CD4-positive, alpha-beta T cell (primary cell): ENCODE data around the gene ARL2BP. TPM values are rescaled to one million over a fixed set of nuclear protein-coding genes. Genes with fewer than 3 reads are reported as not detected.

ENCODE experiments used
- ATAC-seq: fragments of 200-7000 bp; cut with Tn5 transposase; one replicate; pipeline ENCODE4 v1.10.0; 2022; ENCODE audit warnings: mild to moderate bottlenecking; ENCODE audit not compliant: poor library complexity
- CTCF ChIA-PET: fragments of 350-600 bp; sonication (Branson Sonifier 250); formaldehyde crosslinking; loops from one replicate; lab custom pipeline; 2021; ENCODE audit warnings: antibody characterized with exemption, inconsistent platforms; lab: Charles Lee
- POLR2A ChIA-PET: fragments of 350-600 bp; sonication (Branson Sonifier 250); formaldehyde crosslinking; loops from one replicate; lab custom pipeline; 2021; ENCODE audit warnings: antibody characterized with exemption, inconsistent platforms; lab: Charles Lee
- DNase-seq, 14 experiments: peaks; one replicate each; pipeline ENCODE4 v3.0.0-alpha.2; 2013 to 2020; ENCODE audit warnings: mixed read lengths in 2 of 14
- H3K27ac ChIP-seq, 2 donors: one replicate each; pipeline versions ENCODE4 v1.5.1 to v1.7.0; 2013; ENCODE audit warnings: low read length in 2 of 2, low read depth in 1 of 2, mild to moderate bottlenecking in 1 of 2
- H3K27me3 ChIP-seq, 2 experiments: 1 replicate in 1 of 2; 2 replicates in 1 of 2; pipeline versions ENCODE4 v1.6.1 to v1.7.0; 2013; ENCODE audit warnings: low read length in 2 of 2, control low read depth in 1 of 2, mild to moderate bottlenecking in 1 of 2, moderate library complexity in 1 of 2; ENCODE audit not compliant: insufficient read depth in 2 of 2, control insufficient read depth in 1 of 2
- H3K36me3 ChIP-seq: one replicate; pipeline ENCODE4 v1.6.1; 2013; ENCODE audit warnings: low read length, control low read depth; ENCODE audit not compliant: insufficient read depth
- H3K4me1 ChIP-seq: one replicate; pipeline ENCODE4 v1.6.1; 2013; ENCODE audit warnings: low read length, control low read depth; ENCODE audit not compliant: insufficient read depth
- H3K4me3 ChIP-seq: one replicate; pipeline ENCODE4 v1.5.1; 2013; ENCODE audit warnings: mild to moderate bottlenecking, low read length, moderate library complexity
- H3K9me3 ChIP-seq, 2 experiments: 1 replicate in 1 of 2; 2 replicates in 1 of 2; pipeline versions ENCODE4 v1.6.1 to v1.7.0; 2013; ENCODE audit warnings: low read length in 2 of 2, mild to moderate bottlenecking in 2 of 2, control low read depth in 1 of 2, moderate library complexity in 1 of 2; ENCODE audit not compliant: control insufficient read depth in 1 of 2, insufficient read depth in 1 of 2
- H3K27ac Mint-ChIP-seq: one replicate; pipeline ENCODE4 v1.8.0; 2020; ENCODE audit warnings: mixed read lengths
- H3K27me3 Mint-ChIP-seq: one replicate; pipeline ENCODE4 v1.8.0; 2021; ENCODE audit warnings: mixed read lengths
- H3K36me3 Mint-ChIP-seq: one replicate; pipeline ENCODE4 v1.8.0; 2021; ENCODE audit warnings: low read depth, mixed read lengths
- H3K4me1 Mint-ChIP-seq: one replicate; pipeline ENCODE4 v1.8.0; 2021; ENCODE audit warnings: low read depth, mixed read lengths
- H3K4me3 Mint-ChIP-seq: one replicate; pipeline ENCODE4 v1.8.0; 2020; ENCODE audit warnings: mild to moderate bottlenecking, mixed read lengths
- H3K9me3 Mint-ChIP-seq: one replicate; pipeline ENCODE4 v1.8.0; 2020; ENCODE audit warnings: mixed read lengths
- intact Hi-C, 2 experiments: fragments of 100-400 bp; cut with DNase I in 1 of 2; cut with micrococcal nuclease in 1 of 2; formaldehyde crosslinking; loops; one replicate each; pipeline versions ENCODE4 v1.15.1 to v1.9.0; 2023 to 2025; cut with DNase I, micrococcal nuclease
- total RNA-seq, 174 experiments: library from RNA in 2 of 174; stranded (reverse) in 2 of 174; gene quantifications; one replicate each; pipeline ENCODE4 v1.2.3 and lab custom pipeline; 2021 to 2026
- TF ChIP-seq, protein P1 (sequence below): fragments of 200-600 bp; IDR thresholded peaks from one replicate; pipeline ENCODE4 v1.8.0; 2022; ENCODE audit warnings: antibody characterized with exemption, mild to moderate bottlenecking

The ARL2BP gene
- total RNA-seq, 2 experiments from 2014 or later: 32.4 to 35.6 TPM

DNA sequence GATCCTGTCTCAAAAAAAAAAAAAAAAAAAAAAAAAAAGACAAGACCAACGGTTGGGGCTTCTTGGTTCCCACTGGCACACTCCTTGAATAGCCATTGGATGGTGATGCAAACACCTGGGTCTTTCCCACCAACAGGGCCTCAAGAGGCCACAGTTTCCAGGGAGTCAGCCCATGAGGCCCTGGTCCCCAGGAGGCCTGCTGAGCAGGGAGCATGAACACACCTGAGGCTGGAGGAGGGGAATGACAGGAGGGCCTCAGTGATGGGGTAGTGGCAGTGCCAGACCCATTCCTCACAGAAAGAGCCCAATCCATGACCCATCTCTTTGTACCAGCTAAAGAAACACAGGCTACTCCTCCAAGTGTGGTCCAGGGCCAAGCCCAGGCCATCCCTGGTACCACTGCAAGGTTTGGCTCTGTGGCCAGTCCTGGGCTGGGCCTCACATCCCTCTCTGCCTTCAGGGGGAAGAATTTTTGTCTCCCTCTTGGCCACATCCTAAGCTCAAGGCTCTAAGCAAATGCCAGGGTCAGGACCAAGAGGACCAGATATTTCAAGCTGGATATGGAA is 13.9 kb downstream of the ARL2BP start:
- no peaks in the 10 kb centered on the region for H3K27me3 ChIP-seq
- Mint-ChIP-seq H3K4me3 (no peak overlapping the region), H3K9me3 (no peaks in the 10 kb centered on the region), H3K4me1 (peaks cover 17% of the 10 kb centered on the region), H3K27ac (no peak overlapping the region), H3K36me3 (peaks cover 35% of the 10 kb centered on the region), H3K27me3 (no peaks in the 10 kb centered on the region)
- peaks cover 12% of the 10 kb centered on the region for H3K36me3 ChIP-seq
- no peak overlapping the region for H3K4me3 ChIP-seq
- H3K4me1 ChIP-seq: peaks cover 15% of the 10 kb centered on the region
- ATAC-seq: no peak
- ChIA-PET CTCF (no interaction called here), POLR2A (no interaction called here)
- no peak for DNase-seq
- H3K9me3 ChIP-seq: no peaks in the 10 kb centered on the region
- intact Hi-C loops: no loop called here
- TF ChIP-seq, protein P1, sequence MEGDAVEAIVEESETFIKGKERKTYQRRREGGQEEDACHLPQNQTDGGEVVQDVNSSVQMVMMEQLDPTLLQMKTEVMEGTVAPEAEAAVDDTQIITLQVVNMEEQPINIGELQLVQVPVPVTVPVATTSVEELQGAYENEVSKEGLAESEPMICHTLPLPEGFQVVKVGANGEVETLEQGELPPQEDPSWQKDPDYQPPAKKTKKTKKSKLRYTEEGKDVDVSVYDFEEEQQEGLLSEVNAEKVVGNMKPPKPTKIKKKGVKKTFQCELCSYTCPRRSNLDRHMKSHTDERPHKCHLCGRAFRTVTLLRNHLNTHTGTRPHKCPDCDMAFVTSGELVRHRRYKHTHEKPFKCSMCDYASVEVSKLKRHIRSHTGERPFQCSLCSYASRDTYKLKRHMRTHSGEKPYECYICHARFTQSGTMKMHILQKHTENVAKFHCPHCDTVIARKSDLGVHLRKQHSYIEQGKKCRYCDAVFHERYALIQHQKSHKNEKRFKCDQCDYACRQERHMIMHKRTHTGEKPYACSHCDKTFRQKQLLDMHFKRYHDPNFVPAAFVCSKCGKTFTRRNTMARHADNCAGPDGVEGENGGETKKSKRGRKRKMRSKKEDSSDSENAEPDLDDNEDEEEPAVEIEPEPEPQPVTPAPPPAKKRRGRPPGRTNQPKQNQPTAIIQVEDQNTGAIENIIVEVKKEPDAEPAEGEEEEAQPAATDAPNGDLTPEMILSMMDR: no peak
- no peak overlapping the region for H3K27ac ChIP-seq

DNA sequence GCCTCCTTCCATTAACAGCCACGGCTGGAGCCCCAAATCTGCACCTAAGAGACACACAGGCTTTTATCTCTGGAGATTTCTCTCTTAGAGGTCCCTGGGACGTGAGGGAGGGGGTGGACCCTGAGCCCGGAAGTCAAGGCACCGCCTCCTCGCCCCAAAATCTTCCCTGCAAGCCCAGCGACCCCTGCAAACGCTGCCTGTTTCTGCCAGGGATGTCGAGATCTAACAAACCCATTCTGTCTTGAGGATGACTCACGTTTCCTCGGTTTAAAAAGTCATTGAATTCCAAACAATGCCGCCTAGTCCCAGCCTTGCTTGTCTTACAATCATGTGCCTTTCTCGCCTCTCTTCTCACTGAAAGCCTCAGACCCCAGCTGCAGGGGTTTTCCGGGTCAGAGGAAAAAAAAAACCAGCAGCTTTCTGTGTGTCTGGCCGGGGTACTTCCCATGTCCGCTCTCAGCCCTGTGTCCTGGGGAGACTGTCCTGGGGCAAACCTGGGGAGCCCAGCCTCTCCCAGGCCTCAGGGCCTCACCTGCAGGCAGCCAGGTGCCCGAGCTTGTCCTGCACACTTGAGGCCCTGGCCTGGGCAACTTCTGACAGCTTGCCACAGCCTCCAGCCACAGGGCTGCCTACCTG is 15.4 kb downstream of the ARL2BP start:
- peak overlapping the region; percentile 68 for H3K4me3 Mint-ChIP-seq
- Histone ChIP-seq H3K27me3 (no peaks in the 10 kb centered on the region), H3K9me3 (no peaks in the 10 kb centered on the region), H3K4me1 (peaks cover 29% of the 10 kb centered on the region), H3K27ac (no peak overlapping the region), H3K36me3 (peaks cover 6% of the 10 kb centered on the region), H3K4me3 (no peak overlapping the region)
- peak; percentile 67 for ATAC-seq
- H3K36me3 Mint-ChIP-seq: peaks cover 24% of the 10 kb centered on the region
- intact Hi-C loops: loop anchor here in 1 of 2 experiments (10.0 kb wide), 1 partner anchor 526 kb away; the partner anchor contains the start of gene NUP93
- peak in 10 of 14 experiments; percentile 13 to 76 (median 40) for DNase-seq
- H3K9me3 Mint-ChIP-seq: no peaks in the 10 kb centered on the region
- peaks cover 23% of the 10 kb centered on the region for H3K4me1 Mint-ChIP-seq
- no peaks in the 10 kb centered on the region for H3K27me3 Mint-ChIP-seq
- TF ChIP-seq, protein P1: no peak
- ChIA-PET POLR2A (no interaction called here), CTCF (no interaction called here)
- peak overlapping the region; percentile 90 for H3K27ac Mint-ChIP-seq

DNA sequence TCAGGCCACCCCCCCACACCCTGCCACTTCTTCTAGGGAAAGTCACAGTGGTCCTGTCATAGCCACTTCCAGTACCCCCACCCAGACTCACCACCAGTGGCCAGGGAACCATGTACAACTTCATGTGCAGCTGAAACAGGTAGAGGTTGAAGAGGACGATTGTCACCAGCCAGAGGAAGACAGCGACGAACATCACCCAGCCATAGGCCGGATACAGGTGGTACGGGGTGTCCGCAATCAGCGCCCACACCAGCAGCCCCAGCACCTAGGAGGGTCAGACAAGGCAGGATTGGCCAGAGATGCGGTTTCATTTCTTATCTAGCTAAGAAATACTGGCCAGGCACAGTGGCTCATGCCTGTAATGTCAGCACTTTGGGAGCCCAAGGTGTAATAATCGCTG is 16.7 kb downstream of the ARL2BP start:
- H3K4me1 Mint-ChIP-seq: peaks cover 35% of the 10 kb centered on the region
- no peaks in the 10 kb centered on the region for H3K36me3 ChIP-seq
- ChIA-PET CTCF (no interaction called here), POLR2A (no interaction called here)
- no peak overlapping the region for H3K4me3 Mint-ChIP-seq
- ATAC-seq: no peak
- no peak for DNase-seq
- H3K27ac ChIP-seq: no peak overlapping the region
- no peaks in the 10 kb centered on the region for H3K27me3 ChIP-seq
- peak overlapping the region; percentile 90 for H3K27ac Mint-ChIP-seq
- no peaks in the 10 kb centered on the region for H3K27me3 Mint-ChIP-seq
- intact Hi-C loops: loop anchor here (2.0 to 10.0 kb wide), 2 partner anchors 37 to 527 kb away; partner anchors contain the start of gene NUP93 (in 1 of the 2)
- no peaks in the 10 kb centered on the region for H3K9me3 ChIP-seq
- H3K4me1 ChIP-seq: peaks cover 43% of the 10 kb centered on the region
- H3K4me3 ChIP-seq: no peak overlapping the region
- H3K9me3 Mint-ChIP-seq: no peaks in the 10 kb centered on the region
- TF ChIP-seq, protein P1: no peak
- peaks cover 13% of the 10 kb centered on the region for H3K36me3 Mint-ChIP-seq
